Measurements from ENCODE around the gene ACER3.
"Not testable (repeated sequence)": the region's sequence is repeated elsewhere in the genome, so short reads cannot be mapped to it uniquely, and the experiment has no call there.

Gene ACER3

DNA sequence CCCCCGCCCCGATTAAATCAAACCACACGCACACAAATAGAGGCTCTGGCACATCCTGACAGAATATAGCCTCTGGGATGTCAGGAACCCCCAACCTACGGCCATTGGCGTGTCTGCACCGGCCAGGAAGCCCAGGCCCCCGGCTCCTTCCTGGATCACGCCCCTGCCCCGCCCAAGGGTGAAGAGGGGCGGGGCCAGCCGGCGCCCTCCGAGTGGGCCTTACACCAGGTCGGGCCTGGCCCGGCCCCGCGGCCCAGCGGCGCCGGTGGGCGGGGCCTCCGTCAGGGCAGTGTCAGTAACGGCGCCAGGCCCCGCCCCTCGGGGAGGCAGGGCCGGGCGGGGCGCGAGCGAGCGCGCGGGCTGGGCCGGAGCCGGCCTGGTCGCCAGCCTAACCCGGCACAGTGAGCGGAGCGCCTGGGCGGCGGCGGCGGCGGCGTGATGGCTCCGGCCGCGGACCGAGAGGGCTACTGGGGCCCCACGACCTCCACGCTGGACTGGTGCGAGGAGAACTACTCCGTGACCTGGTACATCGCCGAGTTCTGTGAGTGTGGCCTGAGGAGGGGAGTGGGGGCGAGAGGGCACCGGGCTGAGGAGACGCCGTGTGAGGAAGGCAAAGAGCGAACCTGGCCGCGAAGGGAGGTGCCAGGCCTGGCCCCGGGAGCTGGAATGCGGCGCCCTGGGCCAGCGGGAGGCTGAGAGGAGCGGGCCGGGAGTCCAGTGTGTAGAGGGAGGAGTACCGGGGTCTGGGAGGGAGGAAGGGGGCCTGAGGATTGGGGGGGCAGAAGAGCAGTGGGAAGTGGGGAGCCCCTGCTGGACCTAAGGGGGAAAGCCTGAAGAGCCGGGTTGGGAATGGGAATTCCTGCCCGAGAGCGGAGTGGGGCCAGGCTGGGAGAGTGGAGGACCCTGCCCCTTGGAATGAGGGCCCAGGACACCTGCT lies at the start of gene ACER3:
Gene ACER3 (plus strand): TSS at position 380 of the 937 bp plus-strand sequence. CDS start 59 bp downstream, at position 439.
- peak; percentile 92 for DNase-seq (ENCODE audit: low spot score)

DNA sequence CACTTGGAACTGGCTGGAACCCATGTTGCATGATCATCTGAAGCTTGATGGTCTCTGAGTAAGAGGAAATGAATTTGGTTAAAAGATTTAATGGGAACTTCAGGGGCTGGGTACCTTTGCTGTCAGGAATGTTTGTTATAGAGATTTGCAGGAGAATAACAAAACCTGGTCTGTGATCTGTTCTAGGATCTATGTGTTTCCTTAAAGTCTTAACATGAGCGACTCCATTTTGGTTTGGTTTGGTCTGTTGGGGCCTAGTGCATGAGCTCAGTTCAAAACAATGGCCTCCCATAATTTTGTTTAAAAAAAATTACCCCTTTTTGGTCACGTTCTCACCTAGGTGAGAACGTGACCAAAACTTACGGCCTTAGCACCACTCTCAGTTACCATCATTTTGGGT lies 49.5 kb upstream of the ACER3 start:
- no peak for DNase-seq (ENCODE audit: low spot score)

GRCh38 chr11:76814414-76814813 lies 46.3 kb upstream of the ACER3 start:
- DNase-seq (ENCODE audit: low spot score) = no peak

DNA sequence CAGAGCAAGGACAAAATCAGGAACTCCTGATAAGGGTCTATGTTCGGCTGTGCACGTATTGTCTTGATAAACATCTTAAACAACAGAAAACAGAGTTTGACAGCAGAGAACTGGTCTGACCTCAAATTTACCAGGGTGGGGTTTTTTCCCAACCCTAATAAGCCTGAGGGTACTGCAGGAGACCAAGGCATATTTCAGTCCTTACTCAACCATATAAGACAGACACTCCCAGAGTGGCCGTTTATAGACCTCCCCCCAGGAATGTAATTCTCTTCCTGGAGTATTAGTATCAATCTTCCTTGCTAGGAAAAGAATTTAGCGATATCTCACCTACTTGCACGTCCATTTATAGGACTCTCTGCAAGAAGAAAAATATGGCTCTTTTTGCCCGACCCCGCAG lies 45.0 kb upstream of the ACER3 start:
- not testable (repeated sequence) for DNase-seq (ENCODE audit: low spot score)

DNA sequence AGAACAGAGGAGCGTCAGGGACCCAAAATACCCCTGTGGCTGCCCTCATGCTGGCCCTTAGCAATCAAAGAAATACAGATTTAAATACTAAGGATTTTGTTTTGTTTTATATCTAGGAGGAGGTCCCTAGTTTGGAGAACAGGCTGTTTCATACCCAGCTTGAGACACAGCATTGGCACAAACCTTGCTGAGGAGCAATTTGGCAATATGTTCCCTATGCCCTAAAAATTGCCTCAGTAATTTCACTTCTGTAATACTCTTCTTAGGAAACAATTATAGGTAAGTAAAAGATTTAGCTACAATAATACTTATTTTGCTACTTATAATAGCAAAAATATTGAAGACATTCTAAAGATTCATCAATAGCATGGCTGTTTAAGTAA lies 40.5 kb upstream of the ACER3 start:
- DNase-seq (ENCODE audit: low spot score) = no peak

DNA sequence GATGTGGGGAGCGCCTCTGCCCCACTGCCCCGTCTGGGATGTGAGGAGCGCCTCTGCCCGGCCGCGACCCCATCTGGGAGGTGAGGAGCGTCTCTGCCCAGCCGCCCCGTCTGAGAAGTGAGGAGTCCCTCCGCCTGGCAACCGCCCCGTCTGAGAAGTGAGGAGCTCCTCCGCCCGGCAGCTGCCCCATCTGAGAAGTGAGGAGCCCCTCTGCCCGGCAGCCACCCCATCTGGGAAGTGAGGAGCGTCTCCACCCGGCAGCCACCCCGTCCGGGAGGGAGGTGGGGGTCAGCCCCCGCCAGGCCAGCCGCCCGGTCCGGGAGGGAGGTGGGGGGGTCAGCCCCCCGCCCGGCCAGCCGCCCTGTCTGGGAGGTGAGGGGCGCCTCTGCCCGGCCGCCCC lies 39.3 kb upstream of the ACER3 start:
- not testable (repeated sequence) for DNase-seq (ENCODE audit: low spot score)

DNA sequence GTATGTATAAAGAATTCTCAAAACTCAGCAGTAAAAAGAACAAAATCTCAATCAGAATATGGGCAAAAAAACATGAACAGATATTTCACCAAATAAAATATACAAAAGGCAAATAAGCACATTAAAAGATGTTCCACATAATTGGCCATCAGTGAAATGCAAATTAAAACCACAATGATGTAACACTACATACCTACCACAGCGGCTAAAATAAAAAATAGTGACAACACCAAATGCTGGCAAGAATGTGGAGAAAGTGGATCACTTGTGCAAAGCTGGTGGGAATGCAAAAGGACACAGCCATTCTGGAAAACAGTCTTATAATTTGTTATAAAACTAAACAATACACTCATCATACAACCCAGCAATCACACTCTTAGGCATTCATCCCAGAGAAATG lies 38.3 kb upstream of the ACER3 start:
- no peak for DNase-seq (ENCODE audit: low spot score)

- no peak for DNase-seq (ENCODE audit: low spot score)
These were observed 37.2 kb upstream of the ACER3 start for GRCh38 chr11:76823481-76824028.

GRCh38 chr11:76824083-76824939 lies 36.4 kb upstream of the ACER3 start:
- DNase-seq (ENCODE audit: low spot score) = no peak

- no peak for DNase-seq (ENCODE audit: low spot score)
These were observed 35.6 kb upstream of the ACER3 start for GRCh38 chr11:76824980-76825725.

GRCh38 chr11:76825726-76826396 lies 34.9 kb upstream of the ACER3 start:
- DNase-seq (ENCODE audit: low spot score) = no peak

- DNase-seq (ENCODE audit: low spot score) = not testable (repeated sequence)
These were observed 34.2 kb upstream of the ACER3 start for GRCh38 chr11:76826508-76826907.

DNA sequence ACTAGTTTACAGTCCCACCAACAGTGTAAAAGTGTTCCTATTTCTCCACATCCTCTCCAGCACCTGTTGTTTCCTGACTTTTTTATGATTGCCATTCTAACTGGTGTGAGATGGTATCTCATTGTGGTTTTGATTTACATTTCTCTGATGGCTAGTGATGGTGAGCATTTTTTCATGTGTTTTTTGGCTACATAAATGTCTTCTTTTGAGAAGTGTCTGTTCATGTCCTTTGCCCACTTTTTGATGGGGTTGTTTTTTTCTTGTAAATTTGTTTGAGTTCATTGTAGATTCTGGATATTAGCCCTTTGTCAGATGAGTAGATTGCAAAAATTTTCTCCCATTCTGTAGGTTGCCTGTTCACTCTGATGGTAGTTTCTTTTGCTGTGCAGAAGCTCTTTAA lies 33.7 kb upstream of the ACER3 start:
- DNase-seq (ENCODE audit: low spot score) = not testable (repeated sequence)

DNA sequence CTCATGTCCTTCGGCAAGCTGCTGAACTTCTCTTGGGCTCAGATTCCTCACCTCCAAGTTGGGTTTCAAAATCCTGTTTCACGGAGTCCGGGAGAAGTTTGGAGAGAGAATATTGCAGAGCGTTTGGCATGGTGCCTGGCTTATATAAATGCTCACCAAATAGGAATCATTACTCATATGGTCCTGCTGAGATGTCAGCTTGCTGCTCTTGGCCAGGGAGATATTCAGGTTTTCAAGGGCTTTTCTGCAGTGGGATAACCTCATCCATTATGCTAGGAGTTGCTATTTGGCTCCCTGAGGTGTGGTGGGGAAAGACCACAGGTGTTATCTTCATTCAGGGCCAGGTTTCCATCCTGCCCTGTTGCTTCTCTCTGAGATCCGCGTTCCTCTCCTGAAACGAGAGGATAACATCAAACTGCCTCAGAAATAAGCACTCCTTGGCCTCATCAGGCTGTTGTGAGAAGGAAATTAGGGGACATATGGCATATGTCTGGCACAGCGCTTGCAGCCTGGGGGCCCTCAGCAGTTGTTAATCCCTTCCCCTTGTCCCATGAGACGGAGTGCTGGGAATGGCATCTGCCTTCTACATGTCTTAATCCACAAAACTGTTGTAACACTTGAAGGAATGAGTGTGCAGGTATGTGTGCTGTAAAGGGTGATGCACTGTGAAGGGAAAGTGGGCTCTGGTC lies 29.9 kb upstream of the ACER3 start:
- no peak for DNase-seq (ENCODE audit: low spot score)

DNA sequence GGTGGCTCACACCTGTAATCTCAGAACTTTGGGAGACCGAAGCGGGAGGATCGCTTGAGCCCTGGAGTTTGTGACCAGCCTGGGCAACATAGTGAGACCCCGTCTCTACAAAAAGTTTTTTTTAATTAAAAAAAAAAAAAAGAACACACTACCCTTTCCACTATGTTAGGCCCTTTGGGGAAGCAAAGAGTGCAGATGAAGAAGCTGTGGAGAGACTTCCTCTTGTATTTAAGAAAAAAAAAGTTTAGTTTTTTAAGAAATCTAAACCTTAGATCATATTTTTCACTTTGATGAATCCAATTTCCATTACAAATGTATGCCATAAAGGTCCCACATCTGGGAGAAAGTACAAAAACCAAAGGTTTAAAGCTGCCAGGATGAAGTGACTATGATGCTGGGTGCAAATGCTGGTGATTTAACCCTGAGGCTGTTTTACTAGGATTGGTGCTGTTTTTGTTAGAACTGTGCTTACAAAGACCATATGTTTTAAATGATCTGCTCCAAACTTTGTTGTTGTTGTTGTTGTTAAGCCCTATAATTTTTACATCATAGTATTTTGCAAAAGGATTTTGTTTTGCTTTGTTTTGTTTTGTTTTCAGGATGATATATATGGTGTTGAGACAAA lies 28.9 kb upstream of the ACER3 start:
- no peak for DNase-seq (ENCODE audit: low spot score)

DNA sequence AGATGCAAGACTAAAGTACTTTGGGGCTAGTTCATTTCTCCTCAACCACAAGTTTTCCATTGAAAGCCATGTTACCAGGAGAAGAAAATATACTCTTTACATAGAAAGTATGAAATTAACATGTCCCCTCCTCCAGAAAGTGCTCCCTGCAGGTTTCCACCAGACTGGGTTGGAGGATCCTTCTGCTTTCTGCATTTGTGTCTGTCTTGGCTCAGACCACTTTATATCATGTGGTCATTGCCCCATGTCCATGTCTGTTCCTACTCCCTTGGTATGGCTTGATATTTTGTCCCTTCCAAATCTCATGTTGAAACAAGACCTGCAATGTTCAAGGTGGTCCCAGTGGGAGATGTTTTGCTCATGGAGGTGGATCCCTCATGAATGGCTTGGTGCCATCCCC lies 28.4 kb upstream of the ACER3 start:
- DNase-seq (ENCODE audit: low spot score) = no peak

- DNase-seq (ENCODE audit: low spot score) = no peak
These were observed 26.6 kb upstream of the ACER3 start for GRCh38 chr11:76834151-76834550.

DNA sequence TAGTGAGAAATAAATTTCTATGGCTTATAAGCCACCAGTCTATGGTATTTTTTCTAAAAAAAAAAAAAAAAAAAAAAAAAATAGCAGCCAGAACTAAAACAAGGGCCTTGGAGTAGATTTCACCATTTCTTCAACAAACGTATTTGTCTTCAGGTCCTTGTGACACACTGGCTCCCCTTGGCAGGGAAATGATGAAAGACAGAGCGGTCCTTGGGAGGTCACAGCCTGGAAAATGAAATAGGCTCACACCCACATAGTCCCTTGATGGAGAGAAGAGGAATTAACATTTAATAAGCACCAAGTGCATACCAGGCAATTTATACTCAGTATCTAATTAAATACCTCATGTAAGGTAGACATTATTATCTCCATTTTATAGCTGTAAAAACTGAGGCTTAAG lies 25.7 kb upstream of the ACER3 start:
- DNase-seq (ENCODE audit: low spot score) = no peak

- DNase-seq (ENCODE audit: low spot score) = peak; percentile 63
These were observed 24.6 kb upstream of the ACER3 start for GRCh38 chr11:76835928-76836612.
